ENCODE results near the gene SPEN. TPM values are rescaled to one million over a fixed set of nuclear protein-coding genes. Genes with fewer than 3 reads are reported as not detected.

The SPEN gene
- total RNA-seq, 2 donors from 2014 or later = 27.8 to 36.5 TPM

DNA sequence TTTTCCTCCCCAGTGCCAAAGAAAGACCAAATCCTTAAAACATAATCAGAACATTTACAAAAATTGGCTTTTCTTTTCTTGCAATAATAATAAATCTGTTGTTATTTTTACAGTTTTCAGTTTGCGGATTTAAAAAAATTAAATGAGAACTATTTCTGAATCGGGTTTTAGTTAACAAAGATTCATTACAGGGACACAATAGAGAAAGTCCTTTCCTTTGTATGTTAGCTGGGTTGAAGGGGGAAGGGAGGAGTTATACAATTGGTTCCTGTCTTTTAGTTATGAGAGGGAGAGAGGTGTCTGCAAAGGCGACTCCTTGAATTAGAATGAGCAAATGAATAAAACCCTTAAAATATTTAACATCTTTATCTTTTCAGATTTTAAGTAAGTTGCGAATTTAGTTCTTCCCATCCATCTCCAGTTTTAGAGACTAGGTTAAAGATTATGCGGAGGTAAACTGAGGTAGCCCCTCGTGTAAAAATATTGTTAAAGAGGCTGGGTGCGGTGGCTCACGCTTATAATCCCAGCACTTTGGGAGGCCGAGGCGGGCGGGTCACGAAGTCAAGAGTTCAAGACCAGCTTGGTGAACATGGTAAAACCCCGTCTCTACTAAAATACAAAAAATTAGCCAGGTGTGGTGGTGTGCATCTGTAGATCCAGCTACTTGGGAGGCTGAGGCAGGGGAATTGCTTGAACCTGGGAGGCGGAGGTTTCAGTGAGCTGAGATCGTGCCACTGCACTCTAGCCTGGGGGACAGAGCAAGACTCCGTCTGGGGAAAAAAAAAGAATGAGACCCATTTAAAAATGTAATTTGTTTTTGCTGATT, 3.9 kb downstream of the SPEN start:
- no peak for ATAC-seq
- no peak for DNase-seq
- intact Hi-C loops (cut with DNase I) = loop anchor here (5.0 kb wide), 1 partner anchor 36 kb away; no protein-coding TSS in a partner anchor

DNA sequence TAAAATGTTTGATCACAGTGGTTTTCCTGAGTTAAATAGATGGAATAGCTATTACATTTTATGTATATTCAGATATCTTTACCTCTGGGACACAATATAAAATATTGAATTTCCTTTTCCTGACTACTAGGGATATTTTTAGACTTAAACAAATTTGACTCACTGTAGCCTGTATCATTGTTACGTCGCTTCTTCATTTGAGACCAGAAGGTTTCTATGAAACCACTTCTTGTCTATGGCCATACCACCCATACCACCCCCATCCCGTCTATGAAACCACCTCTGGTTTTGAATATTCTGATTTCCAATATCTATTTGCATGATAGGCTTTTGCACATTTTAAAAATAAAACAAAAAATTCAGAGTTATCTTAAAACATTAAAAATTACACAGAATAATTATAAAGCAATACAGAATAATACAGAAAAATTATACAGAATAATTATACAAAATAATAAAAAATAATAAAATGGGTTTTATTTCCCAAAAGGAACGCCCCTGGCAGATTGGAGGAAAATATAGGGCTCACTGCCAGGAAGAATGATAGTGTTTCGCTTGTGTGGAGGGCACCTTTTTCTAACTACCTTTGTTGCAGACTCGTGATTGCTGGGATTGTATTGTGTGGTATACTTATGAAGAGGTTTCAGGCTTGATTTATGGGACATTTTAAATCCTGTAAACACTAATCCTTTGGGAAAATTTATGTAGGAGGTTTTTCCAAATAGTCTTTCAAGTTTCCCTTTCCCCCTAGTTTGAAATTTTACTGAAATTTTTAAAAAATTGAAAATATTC, 4.7 kb downstream of the SPEN start:
- ATAC-seq (no peak), DNase-seq (no peak)
- intact Hi-C loops (cut with DNase I) = loop anchor here (5.0 kb wide), 1 partner anchor 35 kb away; no protein-coding TSS in a partner anchor

DNA sequence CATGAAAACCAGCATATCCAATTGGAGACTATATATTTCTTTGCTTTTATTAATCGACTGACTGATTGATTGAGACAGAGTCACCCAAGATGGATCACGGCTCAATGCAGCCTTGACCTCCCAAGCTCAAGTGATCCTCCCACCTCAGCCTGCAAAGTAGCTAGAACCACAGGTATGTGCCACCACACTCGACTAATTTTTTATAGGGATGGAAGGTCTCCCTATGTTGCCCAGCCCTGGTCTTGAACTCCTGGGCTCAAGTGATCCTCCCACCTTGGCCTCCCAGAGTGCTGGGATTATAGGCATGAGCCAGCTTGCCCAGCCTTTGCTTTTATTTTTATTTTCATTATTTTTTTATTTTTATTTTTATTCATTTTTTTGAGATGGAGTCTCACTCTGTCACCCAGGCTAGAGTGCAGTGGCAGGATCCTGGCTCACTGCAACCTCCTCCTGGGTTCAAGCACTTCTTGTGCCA, 5.4 kb downstream of the SPEN start:
- ATAC-seq = no peak
- intact Hi-C loops (cut with DNase I) = loop anchor here (5.0 kb wide), 1 partner anchor 34 kb away; no protein-coding TSS in a partner anchor

DNA sequence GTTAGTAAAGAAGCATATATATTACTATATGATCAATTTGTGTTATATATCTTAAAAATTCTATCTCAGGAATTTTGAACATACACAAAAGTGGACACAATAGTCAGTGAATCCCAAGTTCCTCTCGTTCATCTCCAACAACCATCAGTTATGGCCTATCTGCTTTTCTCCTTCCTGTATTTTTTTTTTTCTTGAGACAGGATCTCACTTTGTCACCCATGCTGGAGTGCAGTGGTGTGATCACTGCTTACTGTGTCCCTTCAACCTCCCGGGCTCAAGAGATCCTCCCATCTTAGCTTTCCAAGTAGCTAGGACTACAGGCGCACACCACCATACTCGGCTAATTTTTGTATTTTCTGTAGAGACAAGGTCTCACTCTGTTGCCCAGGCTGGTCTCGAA, 9.4 kb downstream of the SPEN start:
- DNase-seq = no peak
- ATAC-seq = no peak
- intact Hi-C loops (cut with DNase I) = no loop called here

More for the DNA sequence above, 5.4 kb downstream of the SPEN start:
- no peak for DNase-seq

DNA sequence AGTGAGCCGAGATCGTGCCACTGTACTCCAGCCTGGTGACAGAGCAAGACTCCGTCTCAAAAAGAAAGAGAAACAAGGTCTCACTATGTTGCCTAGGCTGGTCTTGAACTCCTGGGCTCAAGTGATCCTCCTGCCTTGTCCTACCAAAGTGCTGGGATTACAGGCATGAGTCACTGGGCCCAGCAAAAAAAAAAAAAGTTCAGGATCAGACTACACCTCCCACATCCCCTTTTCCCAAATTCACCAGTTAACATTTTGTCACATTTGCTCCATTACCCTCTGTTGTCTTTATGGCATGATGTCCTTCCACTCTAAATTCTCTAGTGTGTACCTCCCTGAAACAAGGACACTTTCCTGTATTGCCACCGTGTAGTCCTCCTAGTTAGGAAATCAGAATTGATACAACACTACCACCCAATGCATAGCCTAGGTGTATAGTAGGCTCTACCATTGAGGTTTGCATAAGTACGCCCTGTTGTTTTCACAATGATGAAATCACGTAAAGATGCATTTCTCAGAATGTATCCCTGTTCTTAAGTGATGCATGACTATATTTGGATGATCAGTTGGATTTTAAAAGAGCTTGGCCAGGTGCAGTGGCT, 10.7 kb downstream of the SPEN start:
- intact Hi-C loops (cut with DNase I) = no loop called here
- DNase-seq (no peak), ATAC-seq (no peak)

DNA sequence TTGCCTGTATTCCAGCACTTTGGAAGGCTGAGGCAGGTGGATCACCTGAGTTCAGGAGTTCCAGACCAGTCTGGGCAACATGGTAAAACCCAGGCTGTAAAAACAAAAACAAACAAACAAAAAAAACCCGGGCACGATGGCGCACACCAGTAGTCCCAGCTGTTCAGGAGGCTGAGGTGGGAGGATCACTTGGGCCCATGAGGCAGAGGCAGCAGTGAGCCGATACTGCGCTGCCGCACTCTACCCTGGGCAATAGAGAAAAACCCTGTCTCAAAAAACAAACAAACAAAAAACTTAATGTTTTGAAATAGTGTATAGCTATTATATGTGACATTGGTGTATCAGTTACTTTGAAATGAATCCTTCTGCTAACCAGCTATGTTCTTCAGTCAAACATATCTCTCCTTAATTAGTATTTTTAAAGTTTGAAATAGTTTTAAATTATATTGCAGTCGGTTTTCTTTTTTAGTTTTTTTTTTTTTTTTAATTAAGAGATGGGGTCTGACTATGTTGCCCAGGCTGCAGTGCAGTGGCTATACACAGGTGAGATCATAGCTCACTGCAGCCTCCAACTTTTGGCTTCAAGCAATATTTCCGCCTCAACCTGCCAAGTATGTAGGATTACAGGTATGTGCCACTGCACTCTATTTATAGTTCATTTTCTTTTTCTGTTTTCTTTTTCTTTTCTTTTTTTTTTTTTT, 11.3 kb downstream of the SPEN start:
- intact Hi-C loops (cut with DNase I) = no loop called here
- no peak for ATAC-seq
- DNase-seq = no peak

DNA sequence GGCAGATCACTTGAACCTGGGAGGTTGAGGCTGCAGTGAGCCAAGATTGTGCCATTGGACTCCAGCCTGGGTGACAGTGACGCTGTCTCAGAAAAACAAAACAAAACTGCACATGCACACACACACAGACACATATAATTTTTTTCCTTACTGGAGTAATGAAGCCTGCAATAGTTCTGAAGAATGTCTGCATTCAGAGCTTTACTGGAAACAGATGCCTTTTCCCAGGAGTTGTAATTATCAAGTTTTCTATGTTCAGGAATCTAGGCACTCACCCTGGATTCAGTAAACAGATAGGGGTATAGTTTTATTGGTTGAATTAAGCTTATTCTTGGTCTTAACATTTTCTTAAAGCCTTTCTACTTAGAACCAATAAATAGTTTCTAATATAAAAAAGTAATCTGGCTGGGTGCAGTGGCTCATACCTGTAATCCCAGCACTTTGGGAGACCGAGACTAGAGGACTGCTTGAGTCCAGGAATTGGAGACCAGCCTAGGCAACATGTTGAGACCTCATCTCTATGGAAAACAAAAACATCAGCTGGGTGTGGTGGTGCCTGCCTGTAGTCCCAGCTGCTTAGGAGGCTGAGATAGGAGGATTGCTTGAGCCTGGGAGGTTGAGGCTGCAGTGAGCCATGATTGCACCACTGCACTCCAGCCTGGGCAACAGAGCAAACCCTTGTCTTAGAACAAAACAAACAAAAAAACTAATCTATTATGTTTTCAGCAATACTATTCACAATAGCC, 15.8 kb downstream of the SPEN start:
- ATAC-seq (no peak), DNase-seq (no peak)
- intact Hi-C loops (cut with DNase I) = no loop called here

DNA sequence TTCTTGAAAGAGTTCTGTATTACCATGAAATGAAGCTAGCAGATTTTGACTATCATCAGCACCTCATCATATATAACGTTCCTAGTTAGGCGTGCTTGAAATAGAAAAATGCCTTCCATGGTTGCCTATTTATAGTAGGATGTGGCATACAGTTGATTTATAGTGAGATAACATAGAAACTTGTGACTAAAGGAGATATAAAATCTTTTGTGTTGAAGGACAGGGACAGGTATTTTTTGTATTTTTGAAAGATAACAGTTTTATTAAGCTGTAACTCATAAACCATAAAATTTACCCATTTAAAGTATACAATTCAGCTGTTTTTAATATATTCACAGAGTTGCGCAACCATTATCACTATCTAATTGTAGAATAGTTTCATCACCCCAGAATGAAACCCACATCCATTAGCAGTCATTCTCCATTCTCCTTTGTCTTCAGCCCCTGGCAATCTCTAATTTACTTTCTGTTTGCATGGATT, 19.3 kb downstream of the SPEN start:
- DNase-seq (no peak), ATAC-seq (no peak)
- intact Hi-C loops (cut with DNase I) = no loop called here

DNA sequence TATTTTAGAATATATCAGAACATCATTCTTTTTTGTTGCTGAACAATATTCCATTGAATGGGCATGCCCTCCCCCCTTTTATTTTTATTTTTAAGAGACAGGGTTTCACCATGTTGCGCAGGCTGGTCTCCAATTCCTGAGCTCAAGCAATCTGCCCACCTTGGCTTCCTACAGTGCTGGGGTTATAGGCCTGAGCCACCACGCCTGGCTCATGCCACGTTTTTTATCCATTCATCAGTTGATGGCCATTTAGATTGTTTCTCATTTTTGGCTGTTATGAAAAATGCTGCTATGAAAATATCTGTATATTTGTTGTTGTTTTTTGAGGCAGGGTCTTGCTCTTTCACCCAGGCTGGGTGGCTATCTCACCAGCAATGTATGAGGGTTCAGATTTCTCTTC, 19.8 kb downstream of the SPEN start:
- DNase-seq (no peak), ATAC-seq (no peak)
- intact Hi-C loops (cut with DNase I) = no loop called here

DNA sequence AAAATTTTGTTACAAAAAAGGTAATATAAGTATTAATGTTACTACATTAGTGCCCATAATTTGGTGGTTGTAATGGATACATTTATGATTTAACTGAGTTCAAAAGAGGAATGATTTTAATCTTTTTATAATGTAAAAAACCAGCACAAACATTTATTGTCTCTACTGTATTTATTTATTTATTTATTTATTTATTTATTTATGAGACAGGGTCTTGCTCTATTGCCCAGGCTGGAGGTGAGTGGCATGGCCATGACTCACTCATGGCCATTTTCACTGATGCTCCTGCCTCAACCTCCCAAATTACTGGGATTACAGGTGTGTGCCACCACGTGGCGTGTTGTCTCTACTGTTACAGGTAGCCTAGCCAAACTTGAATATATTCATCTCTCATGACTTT, 21.9 kb downstream of the SPEN start:
- no peak for ATAC-seq
- DNase-seq = no peak
- intact Hi-C loops (cut with DNase I) = no loop called here

DNA sequence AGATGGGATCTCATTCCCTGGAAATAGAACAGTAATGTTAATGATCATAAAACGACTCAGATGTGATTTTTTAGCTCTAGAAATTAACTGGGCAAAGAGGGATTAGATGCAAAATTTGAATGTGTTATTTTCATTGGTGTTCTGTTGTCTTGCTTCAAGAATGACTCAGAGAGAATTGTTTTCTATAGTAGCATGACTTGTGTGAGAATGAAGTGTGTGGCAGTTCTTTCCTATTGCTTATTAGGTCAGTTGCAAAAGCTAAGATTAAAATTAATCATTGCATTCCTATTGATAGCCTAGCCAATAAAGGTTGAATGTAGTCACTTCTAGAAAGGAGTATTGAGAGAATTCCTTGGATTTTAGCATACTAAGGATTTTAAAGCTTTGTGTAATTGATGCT, 22.9 kb downstream of the SPEN start:
- no peak for ATAC-seq
- DNase-seq = no peak
- intact Hi-C loops (cut with DNase I) = no loop called here

DNA sequence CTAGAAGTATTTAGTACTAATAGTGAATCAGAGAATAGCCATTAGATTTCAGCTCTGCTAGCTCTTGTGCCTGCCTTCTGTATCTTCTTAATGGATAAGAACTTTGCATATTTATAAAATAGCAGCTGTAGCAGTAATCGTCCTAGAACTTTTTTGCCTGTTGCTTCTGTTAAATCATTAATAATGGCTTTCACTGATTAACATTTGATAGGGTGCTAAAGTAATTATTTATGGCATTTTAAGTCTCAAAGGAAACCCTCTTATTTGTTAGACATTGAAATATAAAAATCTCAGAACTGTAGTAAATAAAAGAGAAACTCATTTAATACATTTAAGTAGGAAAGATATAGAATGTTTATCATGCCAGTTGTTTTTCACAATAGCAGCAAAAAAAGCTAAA, 27.0 kb downstream of the SPEN start:
- intact Hi-C loops (cut with DNase I) = no loop called here
- DNase-seq = no peak

DNA sequence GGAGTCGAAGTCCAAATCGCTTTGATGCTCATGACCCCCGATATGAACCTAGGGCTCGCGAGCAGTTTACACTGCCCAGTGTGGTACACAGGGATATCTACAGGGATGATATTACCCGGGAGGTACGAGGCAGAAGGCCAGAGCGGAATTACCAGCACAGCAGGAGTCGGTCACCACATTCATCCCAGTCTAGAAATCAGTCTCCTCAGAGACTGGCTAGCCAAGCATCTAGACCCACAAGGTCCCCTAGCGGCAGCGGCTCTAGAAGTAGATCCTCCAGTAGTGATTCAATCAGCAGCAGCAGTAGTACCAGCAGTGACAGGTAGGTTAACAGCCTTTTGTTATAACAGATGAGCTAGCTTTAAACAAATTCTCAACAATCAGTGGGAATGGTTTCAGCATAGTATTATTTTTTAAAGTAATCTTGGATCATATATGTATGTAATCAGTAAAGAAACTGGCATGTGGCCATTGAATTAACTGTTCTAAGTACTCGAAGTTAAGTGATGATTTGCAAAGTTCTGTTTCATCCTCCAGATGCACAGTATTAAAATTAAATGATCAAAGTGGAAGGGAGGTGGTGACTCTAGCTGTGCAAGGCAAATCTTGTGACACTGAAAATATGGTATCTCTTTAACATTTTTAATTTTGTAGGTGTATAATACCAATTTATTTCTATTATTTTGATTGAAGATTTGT, 29.0 kb downstream of the SPEN start:
- no peak for DNase-seq
- intact Hi-C loops (cut with DNase I) = no loop called here
- no peak for ATAC-seq

More for the DNA sequence above, 27.0 kb downstream of the SPEN start:
- no peak for ATAC-seq

DNA sequence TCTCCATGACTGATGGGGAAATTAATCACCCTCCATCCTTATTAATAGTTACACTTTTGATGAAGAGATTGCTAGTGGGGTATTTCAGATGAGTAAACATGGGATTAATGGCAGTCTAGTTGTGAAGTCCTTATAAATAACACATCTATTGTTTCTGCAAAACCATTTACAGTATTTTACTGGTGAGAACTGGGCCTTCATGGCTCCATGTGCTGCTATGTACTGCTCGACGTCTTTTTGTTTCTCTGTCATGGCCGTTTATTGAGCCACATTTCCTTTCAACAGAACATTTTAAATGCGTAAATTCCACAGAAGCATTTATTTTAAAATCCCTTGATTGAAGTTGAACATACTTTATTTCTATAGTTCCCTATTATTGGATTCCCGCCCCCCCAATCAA, 34.5 kb downstream of the SPEN start:
- DNase-seq (no peak), ATAC-seq (no peak)
- intact Hi-C loops (cut with DNase I) = no loop called here

DNA sequence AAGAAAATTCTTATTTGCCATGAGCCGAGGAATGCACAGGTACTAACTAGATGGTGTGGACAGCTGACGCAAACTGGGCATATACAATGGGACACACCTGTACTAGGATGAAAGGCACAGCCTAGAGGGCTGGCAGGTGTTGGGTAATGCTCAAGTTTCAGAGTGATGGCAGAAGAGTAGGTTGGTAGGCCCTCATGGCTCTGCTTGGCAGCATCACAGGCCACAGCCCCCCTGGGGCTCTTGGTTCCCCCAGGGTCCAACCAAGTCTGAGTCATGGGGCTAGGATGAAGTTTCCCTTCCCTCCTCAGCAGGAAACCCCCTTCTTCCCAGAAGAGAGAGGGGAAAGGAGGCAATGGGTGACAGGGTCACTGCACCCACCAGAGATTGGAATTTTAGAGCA, 35.2 kb downstream of the SPEN start:
- intact Hi-C loops (cut with DNase I) = no loop called here
- DNase-seq (no peak), ATAC-seq (no peak)

DNA sequence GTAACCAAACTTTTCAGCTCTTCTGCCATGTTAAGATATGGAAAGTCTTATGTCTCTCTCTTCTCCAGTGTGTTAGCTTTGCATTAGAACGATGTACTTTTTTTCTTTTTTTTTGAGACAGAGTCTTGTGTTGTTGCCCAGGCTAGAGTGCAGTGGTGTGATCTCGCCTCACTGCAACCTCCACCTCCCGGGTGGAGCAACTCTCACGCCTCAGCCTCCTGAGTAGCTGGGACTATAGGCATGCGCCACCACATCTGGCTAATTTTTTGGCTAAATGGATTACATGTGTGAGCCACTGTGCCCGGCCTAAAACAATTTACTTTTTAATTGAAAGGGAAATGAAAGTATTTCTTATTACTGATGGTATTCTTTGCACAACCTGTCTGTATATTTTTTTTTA, 35.8 kb downstream of the SPEN start:
- no peak for ATAC-seq
- intact Hi-C loops (cut with DNase I) = no loop called here
- DNase-seq = no peak

DNA sequence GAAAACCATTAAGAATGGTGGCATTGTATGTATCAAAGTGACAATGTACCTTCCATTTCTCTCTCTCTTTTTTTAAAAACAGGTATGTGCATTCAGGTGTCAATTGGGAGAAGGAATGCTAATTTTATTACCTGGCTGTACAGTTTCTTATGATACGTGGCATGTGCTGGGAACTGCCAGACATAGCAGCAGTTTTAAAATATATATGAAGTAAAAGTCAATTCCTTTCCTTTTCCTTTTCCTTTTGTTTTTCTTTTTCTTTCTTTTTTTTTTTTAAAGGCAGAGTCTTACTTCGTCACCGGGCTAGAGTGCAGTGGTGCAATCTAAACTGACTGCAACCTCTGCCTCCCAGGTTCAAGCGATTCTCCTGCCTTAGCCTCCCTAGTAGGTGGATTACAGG, 37.0 kb downstream of the SPEN start:
- intact Hi-C loops (cut with DNase I) = no loop called here
- ATAC-seq (no peak), DNase-seq (no peak)

DNA sequence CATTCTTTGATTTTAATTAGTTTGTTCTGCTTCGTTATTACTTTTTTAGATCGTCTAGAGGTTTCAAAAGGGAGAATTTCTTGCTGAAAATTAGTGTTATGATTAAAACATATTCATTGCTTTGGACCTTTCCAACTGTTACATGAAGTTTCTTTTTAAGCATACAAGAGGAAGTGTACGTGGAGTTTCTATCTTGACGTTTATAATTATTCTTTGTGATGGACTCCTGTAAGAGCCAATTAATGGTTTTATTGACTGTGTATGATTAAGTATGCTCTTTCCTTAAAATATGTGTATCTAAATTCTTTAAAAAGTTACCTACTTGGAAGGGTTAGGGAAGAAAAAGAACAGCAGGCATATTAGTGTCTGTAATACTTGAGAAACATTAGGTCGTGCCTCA, 37.8 kb downstream of the SPEN start:
- intact Hi-C loops (cut with DNase I) = loop anchor here (5.0 kb wide), 1 partner anchor 33 kb away; no protein-coding TSS in a partner anchor
- DNase-seq (no peak), ATAC-seq (no peak)
